ENCODE data around the gene KIF16B.

GRCh38 chr20:16271450-16271849 is 301.8 kb downstream of the KIF16B start:
- no peak for TF ChIP-seq RAD21 (IDR thresholded peaks at IDR 0.05; ENCODE audit: insufficient read depth, low read depth, low read length)
- TF ChIP-seq TARDBP (IDR thresholded peaks at IDR 0.05; ENCODE audit: borderline replicate concordance), result no peak
- TF ChIP-seq USF1 (IDR thresholded peaks at IDR 0.05; ENCODE audit: borderline replicate concordance, extremely low read length, insufficient read depth, low read depth, low read length), result no peak
- TF ChIP-seq CTCF (IDR thresholded peaks at IDR 0.05 in 2 of 3, conservative IDR thresholded peaks at IDR 0.05 in 1 of 3; ENCODE audit: control insufficient read depth in 2 of 3, extremely low read depth in 1 of 3, insufficient read depth in 1 of 3, low read depth in 3 of 3, low read length in 3 of 3), result no peak
- TF ChIP-seq POLR2AphosphoS5 (IDR thresholded peaks at IDR 0.05; ENCODE audit: low read length), result no peak

All from GM12878 (cell line).